ENCODE data around the gene TNIK. TPM values are rescaled to one million over a fixed set of nuclear protein-coding genes. Genes with fewer than 3 reads are reported as not detected.

The TNIK gene
- total and polyA plus RNA-seq, 2 of the 13 experiments (the other 11 are each of a cell fraction or from before 2014, with no cell fraction given) = 0.15 to 0.22 TPM

DNA sequence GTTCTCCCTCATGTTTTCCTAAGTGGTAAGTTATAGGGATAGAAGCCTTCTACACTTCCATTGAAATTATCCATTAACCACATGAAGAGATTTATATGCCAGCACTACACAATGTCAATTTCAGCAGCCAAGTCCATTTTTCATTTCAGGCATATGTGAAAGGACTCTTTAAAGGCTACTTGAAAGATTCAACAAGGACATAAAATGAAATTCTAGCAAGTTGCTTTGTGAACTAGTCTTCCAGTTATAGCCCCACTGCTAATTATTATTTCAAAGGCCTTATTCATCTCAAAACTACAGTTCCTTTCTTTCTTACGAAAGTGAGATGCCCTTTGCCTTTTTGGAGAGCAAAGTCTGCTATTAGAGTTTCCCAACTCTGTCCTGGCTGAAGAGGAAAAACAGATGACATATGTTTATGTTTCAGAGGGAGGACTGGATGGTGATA lies 367.7 kb downstream of the TNIK start (continued):
- TF ChIP-seq, protein P1, sequence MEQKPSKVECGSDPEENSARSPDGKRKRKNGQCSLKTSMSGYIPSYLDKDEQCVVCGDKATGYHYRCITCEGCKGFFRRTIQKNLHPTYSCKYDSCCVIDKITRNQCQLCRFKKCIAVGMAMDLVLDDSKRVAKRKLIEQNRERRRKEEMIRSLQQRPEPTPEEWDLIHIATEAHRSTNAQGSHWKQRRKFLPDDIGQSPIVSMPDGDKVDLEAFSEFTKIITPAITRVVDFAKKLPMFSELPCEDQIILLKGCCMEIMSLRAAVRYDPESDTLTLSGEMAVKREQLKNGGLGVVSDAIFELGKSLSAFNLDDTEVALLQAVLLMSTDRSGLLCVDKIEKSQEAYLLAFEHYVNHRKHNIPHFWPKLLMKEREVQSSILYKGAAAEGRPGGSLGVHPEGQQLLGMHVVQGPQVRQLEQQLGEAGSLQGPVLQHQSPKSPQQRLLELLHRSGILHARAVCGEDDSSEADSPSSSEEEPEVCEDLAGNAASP (CRISPR knock-in tag; IDR thresholded peaks at IDR 0.05; ENCODE audit: borderline replicate concordance) = peak; percentile 31; the same call in 1 of the 2 replicates
- peak; percentile 50; the same call in 1 of the 2 replicates for TF ChIP-seq RARA (CRISPR knock-in tag; IDR thresholded peaks at IDR 0.05)

GRCh38 chr3:171090321-171090720 lies 369.9 kb downstream of the TNIK start:
- H3K36me3 ChIP-seq (replicated peaks in 1 of 2; ENCODE audit: control insufficient read depth in 1 of 2, insufficient read depth in 2 of 2, low read length in 2 of 2) = no peaks in the 10 kb centered on the region
- H3K79me2 ChIP-seq (ENCODE audit: insufficient read depth, low read length) = no peaks in the 10 kb centered on the region
- no peaks in the 10 kb centered on the region for H3K27me3 ChIP-seq (ENCODE audit: control insufficient read depth in 1 of 2, insufficient read depth in 2 of 2, low read length in 2 of 2)
- ChIA-PET CTCF (ENCODE audit: low intra/inter-chr PET ratio, low total read pairs) (no interaction called here), POLR2A (no interaction called here)
- BruUV-seq (replicated peaks) = no TSS peak
- no peak overlapping the region for H3K4me3 ChIP-seq (replicated peaks in 1 of 3; ENCODE audit: insufficient read depth in 1 of 3, low read depth in 2 of 3, low read length in 3 of 3)
- no peak for ATAC-seq
- no peaks in the 10 kb centered on the region for H4K20me1 ChIP-seq (ENCODE audit: insufficient read depth, low read length)
- H3K27ac ChIP-seq (ENCODE audit: extremely low read length, insufficient read depth, low read length) = no peak overlapping the region
- no peak for DNase-seq (ENCODE audit: low spot score)
- intact Hi-C loops (cut with micrococcal nuclease; ENCODE audit: unreplicated experiment) = loop anchor here (5.0 kb wide), 1 partner anchor 33 kb away; no protein-coding TSS in a partner anchor
- H3K4me1 ChIP-seq (ENCODE audit: insufficient read depth, low read length) = peaks cover 63% of the 10 kb centered on the region
- TF ChIP-seq SIN3B (IDR thresholded peaks at IDR 0.05; ENCODE audit: low read length) = no peak
- FAIRE-seq = no peak
- WGBS (ENCODE audit: low lambda C conversion rate) = 96% methylated on average over 2 of the region's 2 CpGs
- H3K9ac ChIP-seq (ENCODE audit: insufficient read depth, low read depth, low read length) = no peak overlapping the region
- H3K9me3 ChIP-seq (ENCODE audit: low read length) = no peaks in the 10 kb centered on the region
- H3K4me2 ChIP-seq (ENCODE audit: low read depth, low read length) = no peak overlapping the region
- no peak overlapping the region for H2AFZ ChIP-seq (ENCODE audit: low read length)
- in situ Hi-C loops (cut with HindIII; ENCODE audit: extremely low pct_ligation_motif_present, low pct_unique_long_range_greater_than_20kb) = no loop called here

DNA sequence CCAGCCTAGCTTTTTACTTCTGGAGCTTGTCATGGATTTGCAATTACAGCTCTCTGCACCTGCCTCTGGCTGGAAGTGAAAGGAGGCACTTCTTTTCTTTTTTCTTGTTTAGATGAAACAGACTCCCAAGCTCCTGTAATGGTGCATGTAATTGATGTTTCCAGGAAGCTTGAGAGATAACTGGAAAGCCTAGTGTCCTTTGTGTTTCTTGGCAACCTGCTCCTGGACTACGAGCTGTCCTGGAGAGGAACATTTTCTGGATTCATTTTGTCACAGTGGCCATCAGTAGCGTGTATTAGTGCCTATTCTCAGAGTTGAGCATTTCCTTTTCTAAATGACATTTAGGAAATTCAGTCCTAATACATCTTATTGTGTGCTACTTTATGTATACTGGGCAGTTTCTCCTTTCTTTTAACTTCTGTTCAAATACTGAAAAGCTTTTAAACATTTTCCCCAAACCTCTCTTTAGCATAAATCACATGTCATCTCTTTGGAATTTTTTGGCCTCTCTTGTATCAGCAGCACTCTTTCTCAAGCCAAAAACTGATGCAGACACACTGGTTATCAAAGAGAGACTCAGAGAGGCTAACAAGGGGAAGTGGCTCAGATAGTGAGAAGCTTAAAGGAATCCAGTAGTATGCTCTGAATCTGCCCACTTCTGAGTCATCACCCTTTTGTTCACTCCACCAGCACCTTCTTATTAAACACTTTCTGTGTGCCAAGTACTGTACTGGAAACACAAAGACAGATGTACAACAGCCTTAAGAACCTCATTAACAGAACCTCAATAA lies 371.0 kb downstream of the TNIK start:
- no peak overlapping the region for H3K4me3 ChIP-seq (replicated peaks in 1 of 3; ENCODE audit: insufficient read depth in 1 of 3, low read depth in 2 of 3, low read length in 3 of 3)
- H3K9ac ChIP-seq (ENCODE audit: insufficient read depth, low read depth, low read length) = no peak overlapping the region
- CTCF ChIA-PET (ENCODE audit: low intra/inter-chr PET ratio, low total read pairs) = no interaction called here
- H4K20me1 ChIP-seq (ENCODE audit: insufficient read depth, low read length) = no peaks in the 10 kb centered on the region
- H3K79me2 ChIP-seq (ENCODE audit: insufficient read depth, low read length) = no peaks in the 10 kb centered on the region
- no peaks in the 10 kb centered on the region for H3K27me3 ChIP-seq (ENCODE audit: control insufficient read depth in 1 of 2, insufficient read depth in 2 of 2, low read length in 2 of 2)
- no peak for ATAC-seq
- POLR2A ChIA-PET = no interaction called here
- in situ Hi-C loops (cut with HindIII; ENCODE audit: extremely low pct_ligation_motif_present, low pct_unique_long_range_greater_than_20kb) (no loop called here), intact Hi-C loops (cut with micrococcal nuclease; ENCODE audit: unreplicated experiment) (no loop called here)
- WGBS (ENCODE audit: low lambda C conversion rate) = 72% methylated on average over 2 of the region's 2 CpGs
- no peaks in the 10 kb centered on the region for H3K9me3 ChIP-seq (ENCODE audit: low read length)
- no TSS peak for BruUV-seq (replicated peaks)
- no peak for FAIRE-seq
- no peaks in the 10 kb centered on the region for H3K36me3 ChIP-seq (replicated peaks in 1 of 2; ENCODE audit: control insufficient read depth in 1 of 2, insufficient read depth in 2 of 2, low read length in 2 of 2)
- no peak overlapping the region for H2AFZ ChIP-seq (ENCODE audit: low read length)
- peaks cover 63% of the 10 kb centered on the region for H3K4me1 ChIP-seq (ENCODE audit: insufficient read depth, low read length)
- DNase-seq (ENCODE audit: low spot score) = peak; percentile 23
- H3K4me2 ChIP-seq (ENCODE audit: low read depth, low read length) = no peak overlapping the region
- no peak overlapping the region for H3K27ac ChIP-seq (ENCODE audit: extremely low read length, insufficient read depth, low read length)
- TF ChIP-seq ZNF691 (CRISPR knock-in tag; IDR thresholded peaks at IDR 0.05; ENCODE audit: borderline replicate concordance, low read depth) (no peak), HIC2 (CRISPR knock-in tag; IDR thresholded peaks at IDR 0.05; ENCODE audit: low read depth) (no peak), MXD1 (CRISPR knock-in tag; IDR thresholded peaks at IDR 0.05) (no peak), ZNF232 (CRISPR knock-in tag; IDR thresholded peaks at IDR 0.05; ENCODE audit: borderline replicate concordance) (no peak), ZNF136 (CRISPR knock-in tag; IDR thresholded peaks at IDR 0.05; ENCODE audit: low read depth) (no peak), FOSL2 (CRISPR knock-in tag; IDR thresholded peaks at IDR 0.05) (0 out of 2 replicates have a peak, but pooled peaks have one; percentile 11)

Data from HepG2 (cell line).